IMR-90 (cell line): ENCODE results near the gene TMEM100. TPM values are rescaled to one million over a fixed set of nuclear protein-coding genes. Genes with fewer than 3 reads are reported as not detected.
A peak's percentile ranks its signal among the peaks of the same experiment; 100 is the strongest.

Experiments
- ATAC-seq: fragments of 200-7000 bp; cut with Tn5 transposase; 2 replicates; pipeline ENCODE4 v1.9.1; 2020; ENCODE audit warnings: low read depth, mild to moderate bottlenecking, moderate library complexity
- BruUV-seq: library from RNA; stranded (reverse); fragments of 400-500 nt; replicated peaks from 2 replicates; lab custom pipeline; 2021; lab: Mats Ljungman, UMichigan
- CTCF ChIA-PET: fragments of 300-600 bp; formaldehyde crosslinking; extraction: SDS; loops from one replicate; lab custom pipeline; 2021; ENCODE audit warnings: antibody characterized with exemption; lab: Yijun Ruan, JAX
- POLR2A ChIA-PET: fragments of 300-600 bp; sonication (Branson Sonifier 250); formaldehyde crosslinking; loops from one replicate; lab custom pipeline; 2022; ENCODE audit warnings: antibody characterized with exemption; ENCODE audit not compliant: unreplicated experiment; lab: Charles Lee
- DNase-seq: peaks from one replicate; pipeline ENCODE4 v3.0.0; 2013
- H2AFZ ChIP-seq: replicated peaks from 2 replicates; pipeline ENCODE3; 2013; ENCODE audit warnings: low read length, mild to moderate bottlenecking; ENCODE audit not compliant: poor library complexity
- H2AK5ac ChIP-seq: 2 replicates; pipeline ENCODE4 v1.6.1; 2013; ENCODE audit warnings: low read depth, low read length, inconsistent platforms
- H2AK9ac ChIP-seq: replicated peaks from 2 replicates; pipeline ENCODE3; 2013; ENCODE audit warnings: mild to moderate bottlenecking, low read depth, low read length, moderate library complexity; ENCODE audit not compliant: poor library complexity
- H2BK120ac ChIP-seq: 2 replicates; pipeline ENCODE4 v1.6.1; 2013; ENCODE audit warnings: low read depth, low read length, inconsistent platforms
- H2BK15ac ChIP-seq: 3 replicates; pipeline ENCODE4 v1.6.1; 2013; ENCODE audit warnings: low read depth, low read length, inconsistent platforms
- H2BK20ac ChIP-seq: 2 replicates; pipeline ENCODE4 v1.6.1; 2013; ENCODE audit warnings: low read depth, mild to moderate bottlenecking, inconsistent platforms, low read length, moderate library complexity
- H2BK5ac ChIP-seq: 2 replicates; pipeline ENCODE4 v1.6.1; 2013; ENCODE audit warnings: mild to moderate bottlenecking, low read depth, low read length, inconsistent platforms; ENCODE audit not compliant: poor library complexity, severe bottlenecking
- H3K14ac ChIP-seq: replicated peaks from 2 replicates; pipeline ENCODE4 v1.6.1; 2013; ENCODE audit warnings: low read depth, low read length, inconsistent platforms
- H3K18ac ChIP-seq: 2 replicates; pipeline ENCODE4 v1.6.1; 2013; ENCODE audit warnings: low read depth, low read length, control low read depth
- H3K23ac ChIP-seq: 2 replicates; pipeline ENCODE4 v1.6.1; 2013; ENCODE audit warnings: low read depth, low read length, inconsistent platforms
- H3K27ac ChIP-seq: 2 replicates; pipeline ENCODE4 v1.5.1; 2013; ENCODE audit warnings: mild to moderate bottlenecking, control low read depth, low read length; ENCODE audit not compliant: insufficient read depth
- H3K27me3 ChIP-seq: 2 replicates; pipeline ENCODE4 v1.6.1; 2013; ENCODE audit warnings: low read length; ENCODE audit not compliant: control insufficient read depth, insufficient read depth
- H3K36me3 ChIP-seq: 2 replicates; pipeline ENCODE4 v1.6.1; 2013; ENCODE audit warnings: low read length, mixed read lengths; ENCODE audit not compliant: control insufficient read depth, insufficient read depth
- H3K4ac ChIP-seq: 2 replicates; pipeline ENCODE4 v1.6.1; 2013; ENCODE audit warnings: low read depth, low read length, inconsistent platforms
- H3K4me1 ChIP-seq: 2 replicates; pipeline ENCODE4 v1.6.1; 2013; ENCODE audit warnings: low read length, mixed read lengths; ENCODE audit not compliant: control insufficient read depth, insufficient read depth
- H3K4me2 ChIP-seq: 2 replicates; pipeline ENCODE4 v1.6.1; 2013; ENCODE audit warnings: low read depth, mild to moderate bottlenecking, control low read depth, low read length, moderate library complexity
- H3K4me3 ChIP-seq: 2 replicates; pipeline ENCODE4 v1.5.1; 2013; ENCODE audit warnings: low read depth, mild to moderate bottlenecking, control low read depth, low read length, moderate library complexity; ENCODE audit not compliant: insufficient read depth
- H3K56ac ChIP-seq: 2 replicates; pipeline ENCODE4 v1.6.1; 2013; ENCODE audit warnings: low read length, inconsistent platforms; ENCODE audit not compliant: insufficient read depth; ENCODE audit errors: extremely low read depth
- H3K79me1 ChIP-seq, 2 experiments: 2 replicates each; pipeline ENCODE4 v1.6.1; 2013; ENCODE audit warnings: low read length in 2 of 2, inconsistent platforms in 1 of 2, low read depth in 1 of 2
- H3K9ac ChIP-seq: 2 replicates; pipeline ENCODE4 v1.6.1; 2013; ENCODE audit warnings: low read depth, low read length, control low read depth
- H3K9me1 ChIP-seq: 2 replicates; pipeline ENCODE4 v1.6.1; 2013; ENCODE audit warnings: low read length, inconsistent platforms; ENCODE audit not compliant: insufficient read depth
- H3K9me3 ChIP-seq: 2 replicates; pipeline ENCODE4 v1.6.1; 2013; ENCODE audit warnings: low read length; ENCODE audit not compliant: control insufficient read depth, insufficient read depth
- H4K20me1 ChIP-seq: 2 replicates; pipeline ENCODE4 v1.6.1; 2013; ENCODE audit warnings: low read length, inconsistent platforms; ENCODE audit not compliant: insufficient read depth
- H4K5ac ChIP-seq: 2 replicates; pipeline ENCODE4 v1.6.1; 2013; ENCODE audit warnings: mild to moderate bottlenecking, low read depth, low read length, control low read depth
- H4K8ac ChIP-seq, 2 experiments: 2 replicates each; pipeline ENCODE4 v1.6.1; 2013; ENCODE audit warnings: low read depth in 2 of 2, low read length in 2 of 2, control low read depth in 1 of 2, inconsistent platforms in 1 of 2
- H4K91ac ChIP-seq: 2 replicates; pipeline ENCODE4 v1.6.1; 2013; ENCODE audit warnings: low read depth, low read length, inconsistent platforms; ENCODE audit not compliant: insufficient read depth
- CEBPB ChIP-seq: IDR thresholded peaks from 2 replicates; pipeline ENCODE4 v1.6.1; 2012; ENCODE audit warnings: low read depth, low read length, improper control_type of control experiment
- FOS ChIP-seq: fragments of 150-350 bp; IDR thresholded peaks from 2 replicates; pipeline ENCODE4 v1.6.1; 2016; ENCODE audit warnings: low read depth, low read length
- RCOR1 ChIP-seq: IDR thresholded peaks from 2 replicates; pipeline ENCODE4 v1.6.1; 2012; ENCODE audit warnings: mild to moderate bottlenecking, low read length, improper control_type of control experiment; ENCODE audit not compliant: insufficient replicate concordance
- WGBS, 2 experiments: methylation state at CpG; one replicate each; pipeline versions ENCODE4 v1.1.5 to v1.1.7; 2013; ENCODE audit warnings: missing lambda C conversion rate in 2 of 2; ENCODE audit not compliant: insufficient read length in 1 of 2; ENCODE audit errors: extremely low coverage in 2 of 2; 5-methylcytosine and 5-hydroxymethylcytosine counted together
- dilution Hi-C: fragments of 300-500 bp; cut with HindIII; formaldehyde crosslinking; loops from one replicate; pipeline ENCODE4 v1.14.3; 2018; ENCODE audit warnings: low sequenced_read_pairs; ENCODE audit not compliant: unreplicated experiment
- in situ Hi-C: fragments of 300-500 bp; cut with MboI; formaldehyde crosslinking; loops from 3 replicates; pipeline ENCODE4 v1.14.3; 2019; ENCODE audit warnings: low sequenced_read_pairs, inconsistent platforms, mixed read lengths
- intact Hi-C: fragments of 100-400 bp; cut with micrococcal nuclease; formaldehyde crosslinking; loops from 2 replicates; pipeline ENCODE4 v1.10.0; 2022
- polyA plus RNA-seq, 3 experiments: library from polyadenylated mRNA; depleted of rRNA; stranded (reverse); fragments of >200 nt; gene quantifications; 2 replicates each; pipeline ENCODE4 v1.2.3, GENCODE V29; 2012; ENCODE audit warnings: low replicate concordance in 1 of 3
- total RNA-seq: library from RNA; depleted of rRNA; stranded (reverse); fragments of >200 nt; gene quantifications from 2 replicates; pipeline ENCODE4 v1.2.3, GENCODE V29; 2012

TMEM100 gene
- total and polyA plus RNA-seq, 2 of the 4 experiments (the other 2 are of a cell fraction): 0.21 to 0.36 TPM

- POLR2A ChIA-PET: no interaction called here
- peaks cover 9% of the 10 kb centered on the region for H3K9me1 ChIP-seq
Measured at GRCh38 chr17:55765472-55765871, 42.8 kb upstream of the TMEM100 start.

More at GRCh38 chr17:55765472-55765871, 42.8 kb upstream of the TMEM100 start:
- Histone ChIP-seq H2AK5ac (no peak overlapping the region), H3K27me3 (no peaks in the 10 kb centered on the region), H3K4me1 (peaks cover 8% of the 10 kb centered on the region), H2AK9ac (no peak overlapping the region), H4K91ac (no peak overlapping the region), H3K56ac (no peak overlapping the region), H4K20me1 (peaks cover 4% of the 10 kb centered on the region; the same call in 1 of the 2 replicates), H4K8ac (no peak overlapping the region), H3K23ac (no peak overlapping the region), H3K27ac (no peak overlapping the region), H3K18ac (no peak overlapping the region), H3K4me3 (no peak overlapping the region), H2BK120ac (no peak overlapping the region), H3K4ac (no peak overlapping the region), H2AFZ (no peak overlapping the region), H2BK5ac (no peak overlapping the region), H2BK15ac (no peak overlapping the region), H2BK20ac (no peak overlapping the region), H3K79me1 (peaks cover 6 to 16% of the 10 kb centered on the region in 2 experiments), H3K14ac (no peak overlapping the region), H4K5ac (no peak overlapping the region), H3K9me3 (no peaks in the 10 kb centered on the region), H3K9ac (no peak overlapping the region), H3K4me2 (no peak overlapping the region), H3K36me3 (peaks cover 2% of the 10 kb centered on the region; the same call in 1 of the 2 replicates)
- DNase-seq (no peak), ATAC-seq (no peak)
- intact Hi-C loops: no loop called here
- CTCF ChIA-PET: no interaction called here
- TF ChIP-seq RCOR1: no peak
- TF ChIP-seq FOS: no peak
- peak; percentile 76 for TF ChIP-seq CEBPB
- WGBS, 2 experiments: 100% methylated on average over 2 of the region's 3 CpGs; no CpG with 5 or more reads in 1 of the 2 experiments
- dilution Hi-C loops: no loop called here
- in situ Hi-C loops: no loop called here
- no TSS peak for BruUV-seq
